SW480 (cell line): Measurements from ENCODE around the gene PRSS57.

Experiments used
- DNase-seq: peaks from one replicate; pipeline ENCODE4 v3.0.0-alpha.2; 2016; ENCODE audit warnings: low spot score

Gene PRSS57

GRCh38 chr19:694481-695351 is 536 bp downstream of the PRSS57 start:
- no peak for DNase-seq

GRCh38 chr19:690203-690602 is 5.0 kb downstream of the PRSS57 start:
- DNase-seq: no peak

GRCh38 chr19:688992-689391 is 6.3 kb downstream of the PRSS57 start:
- no peak for DNase-seq

GRCh38 chr19:688214-688613 is 7.0 kb downstream of the PRSS57 start:
- DNase-seq: no peak

- DNase-seq: no peak
Measured at GRCh38 chr19:687569-688166, 7.6 kb downstream of the PRSS57 start.

- DNase-seq: no peak
Measured at GRCh38 chr19:686589-687297, 8.5 kb downstream of the PRSS57 start.

GRCh38 chr19:685454-685931 is 9.8 kb downstream of the PRSS57 start:
- DNase-seq: no peak

- no peak for DNase-seq
Measured at GRCh38 chr19:682678-683320, 12.5 kb downstream of the PRSS57 start.

- no peak for DNase-seq
Measured at GRCh38 chr19:681029-682019, 13.9 kb downstream of the PRSS57 start.

- peak; percentile 90 for DNase-seq
Measured at GRCh38 chr19:680287-681028, 14.8 kb downstream of the PRSS57 start.

- no peak for DNase-seq
Measured at GRCh38 chr19:679418-680286, 15.6 kb downstream of the PRSS57 start.

GRCh38 chr19:678791-679388 is 16.4 kb downstream of the PRSS57 start:
- no peak for DNase-seq

GRCh38 chr19:677601-678436 is 17.4 kb downstream of the PRSS57 start:
- peak; percentile 31 for DNase-seq

GRCh38 chr19:677201-677600 is 18.1 kb downstream of the PRSS57 start:
- DNase-seq: peak; percentile 52

- peak; percentile 21 for DNase-seq
Measured at GRCh38 chr19:676339-677105, 18.7 kb downstream of the PRSS57 start, which contains the start of gene FSTL3. Gene FSTL3 (plus strand): TSS chr19:676392. CDS start chr19:676424, 32 bp downstream.

GRCh38 chr19:676007-676338 is 19.3 kb downstream of the PRSS57 start:
- no peak for DNase-seq
